ENCODE measurements around the gene SLC1A2.

The SLC1A2 gene

GRCh38 chr11:35211952-35212351, 207.4 kb downstream of the SLC1A2 start:
- Histone ChIP-seq H3K27me3 (ENCODE audit: insufficient read depth, poor library complexity, severe bottlenecking) (no peaks in the 10 kb centered on the region), H3K4me3 (replicated peaks; ENCODE audit: insufficient read depth, low read length) (no peak overlapping the region), H3K27ac (replicated peaks) (peak overlapping the region; percentile 83)
- DNase-seq (ENCODE audit: low read depth in 1 of 2, low spot score in 1 of 2): peak in 1 of 2 experiments; percentile 60
- TF ChIP-seq SPI1 (IDR thresholded peaks at IDR 0.05; ENCODE audit: borderline replicate concordance, low read depth) (peak; percentile 98), GABPA (IDR thresholded peaks at IDR 0.05; ENCODE audit: low read depth) (peak; percentile 31; the same call in 1 of the 2 replicates), CTCF (IDR thresholded peaks at IDR 0.05; ENCODE audit: insufficient read depth, low read length) (no peak), POLR2AphosphoS5 (IDR thresholded peaks at IDR 0.05; ENCODE audit: low read depth) (peak; percentile 23; the same call in 1 of the 2 replicates), REST (IDR thresholded peaks at IDR 0.05; ENCODE audit: insufficient replicate concordance, low read depth) (no peak)

GRCh38 chr11:35210876-35211546, 208.3 kb downstream of the SLC1A2 start:
- DNase-seq (ENCODE audit: low read depth in 1 of 2, low spot score in 1 of 2): peak; percentile 29 to 45
- Histone ChIP-seq H3K27ac (replicated peaks) (peak overlapping the region; percentile 83), H3K27me3 (ENCODE audit: insufficient read depth, poor library complexity, severe bottlenecking) (no peaks in the 10 kb centered on the region), H3K4me3 (replicated peaks; ENCODE audit: insufficient read depth, low read length) (no peak overlapping the region)
- TF ChIP-seq REST (IDR thresholded peaks at IDR 0.05; ENCODE audit: insufficient replicate concordance, low read depth): no peak
- TF ChIP-seq GABPA (IDR thresholded peaks at IDR 0.05; ENCODE audit: low read depth): no peak
- TF ChIP-seq CTCF (IDR thresholded peaks at IDR 0.05; ENCODE audit: insufficient read depth, low read length): no peak
- TF ChIP-seq POLR2AphosphoS5 (IDR thresholded peaks at IDR 0.05; ENCODE audit: low read depth): no peak
- no peak for TF ChIP-seq SPI1 (IDR thresholded peaks at IDR 0.05; ENCODE audit: borderline replicate concordance, low read depth)

- no peak overlapping the region for H3K27ac ChIP-seq (replicated peaks)
- TF ChIP-seq GABPA (IDR thresholded peaks at IDR 0.05; ENCODE audit: low read depth) (no peak), CTCF (IDR thresholded peaks at IDR 0.05; ENCODE audit: insufficient read depth, low read length) (no peak), REST (IDR thresholded peaks at IDR 0.05; ENCODE audit: insufficient replicate concordance, low read depth) (no peak), SPI1 (IDR thresholded peaks at IDR 0.05; ENCODE audit: borderline replicate concordance, low read depth) (no peak), POLR2AphosphoS5 (IDR thresholded peaks at IDR 0.05; ENCODE audit: low read depth) (no peak)
Observed at GRCh38 chr11:35208795-35209194, 210.6 kb downstream of the SLC1A2 start.

More at GRCh38 chr11:35208795-35209194, 210.6 kb downstream of the SLC1A2 start:
- Histone ChIP-seq H3K27me3 (ENCODE audit: insufficient read depth, poor library complexity, severe bottlenecking) (no peaks in the 10 kb centered on the region), H3K4me3 (replicated peaks; ENCODE audit: insufficient read depth, low read length) (no peak overlapping the region)
- DNase-seq (ENCODE audit: low read depth in 1 of 2, low spot score in 1 of 2): no peak
